HG03432 (cell line): ENCODE measurements around the gene CRYM.
"Not testable (repeated sequence)": the region's sequence is repeated elsewhere in the genome, so short reads cannot be mapped to it uniquely, and the experiment has no call there.

Source experiments
- ATAC-seq: cut with Tn5 transposase; IDR thresholded peaks from one replicate; pipeline ENCODE4 v1.9.1; 2021; ENCODE audit warnings: mild to moderate bottlenecking, moderate library complexity; ENCODE audit not compliant: unreplicated experiment

The CRYM gene

GRCh38 chr16:21250072-21250923, 27.8 kb downstream of the CRYM start:
- ATAC-seq: no peak

GRCh38 chr16:21248179-21248578, 29.9 kb downstream of the CRYM start:
- ATAC-seq: not testable (repeated sequence)

- ATAC-seq: no peak
These were observed 33.4 kb downstream of the CRYM start for GRCh38 chr16:21244518-21245215.

GRCh38 chr16:21242756-21243155, 35.3 kb downstream of the CRYM start:
- no peak for ATAC-seq

DNA sequence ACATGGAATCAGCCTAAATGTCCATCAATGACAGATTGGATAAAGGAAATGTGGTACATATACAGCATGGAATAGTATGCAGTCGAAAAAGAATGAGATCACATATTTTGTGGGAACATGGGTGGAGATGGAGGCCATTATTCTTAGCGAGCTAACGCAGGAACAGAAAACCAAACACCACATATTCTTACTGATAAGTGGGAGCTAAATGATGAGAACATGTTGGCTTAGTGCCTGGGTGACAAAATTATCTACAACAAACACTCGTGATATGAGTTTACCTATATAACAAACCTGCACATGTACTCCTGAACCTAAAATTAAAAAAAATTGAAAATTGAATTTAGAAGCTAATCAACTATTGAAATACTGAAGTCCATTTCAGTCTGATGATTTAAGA, 38.4 kb downstream of the CRYM start:
- ATAC-seq: no peak

- ATAC-seq: no peak
These were observed 41.3 kb downstream of the CRYM start for GRCh38 chr16:21236831-21237230.

DNA sequence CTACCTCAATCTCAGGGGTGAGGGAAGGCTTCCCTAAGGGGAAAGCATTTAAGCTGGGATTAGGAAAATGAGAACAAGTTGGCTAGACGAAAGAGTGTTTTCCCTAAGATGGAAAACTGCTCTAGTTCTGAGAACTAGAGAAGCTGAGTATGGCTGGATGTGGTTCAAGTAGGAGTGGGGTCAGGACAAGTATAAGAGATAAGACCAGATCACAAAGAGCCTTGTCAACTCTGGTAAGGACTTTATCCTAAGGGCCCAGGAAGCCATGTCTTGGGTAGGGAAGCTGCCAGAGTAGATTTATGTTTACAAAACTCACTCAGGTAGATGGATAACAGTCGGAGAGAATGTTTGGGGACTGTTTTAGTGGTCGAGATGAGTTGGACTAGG, 42.9 kb downstream of the CRYM start:
- no peak for ATAC-seq

DNA sequence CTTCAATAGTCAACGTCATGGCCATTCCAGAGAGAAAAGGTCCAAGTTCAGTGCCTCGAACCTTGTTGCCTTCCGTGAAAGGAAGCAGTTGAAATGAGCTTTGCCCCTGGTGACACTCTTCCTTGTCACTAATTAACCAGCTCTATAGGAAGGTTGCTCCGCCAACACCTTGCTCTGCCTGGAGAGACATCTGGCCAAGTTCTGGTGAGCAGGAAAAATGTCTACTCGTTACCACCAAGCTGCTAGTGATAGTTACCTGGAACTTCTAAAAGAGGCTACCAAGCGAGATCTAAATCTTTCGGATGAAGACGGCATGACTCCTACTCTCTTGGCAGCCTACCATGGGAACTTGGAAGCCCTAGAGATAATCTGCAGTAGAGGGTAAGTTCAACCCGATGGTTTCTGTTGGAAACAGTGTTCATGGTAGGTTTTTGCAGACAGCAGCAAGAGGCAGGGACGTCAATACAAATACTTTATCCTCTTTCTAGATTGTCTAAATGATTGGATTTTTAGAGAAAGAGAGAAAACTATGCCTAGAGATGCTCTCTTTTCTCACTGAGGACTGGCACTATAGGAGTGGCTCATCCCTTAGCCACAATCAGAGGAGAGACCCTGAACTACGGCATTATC, 44.5 kb downstream of the CRYM start, which contains the start of gene ANKS4B:
TSS of gene ANKS4B (plus strand) at position 179 of the 630 bp plus-strand sequence. CDS start at position 218, 39 bp downstream.
- no peak for ATAC-seq

DNA sequence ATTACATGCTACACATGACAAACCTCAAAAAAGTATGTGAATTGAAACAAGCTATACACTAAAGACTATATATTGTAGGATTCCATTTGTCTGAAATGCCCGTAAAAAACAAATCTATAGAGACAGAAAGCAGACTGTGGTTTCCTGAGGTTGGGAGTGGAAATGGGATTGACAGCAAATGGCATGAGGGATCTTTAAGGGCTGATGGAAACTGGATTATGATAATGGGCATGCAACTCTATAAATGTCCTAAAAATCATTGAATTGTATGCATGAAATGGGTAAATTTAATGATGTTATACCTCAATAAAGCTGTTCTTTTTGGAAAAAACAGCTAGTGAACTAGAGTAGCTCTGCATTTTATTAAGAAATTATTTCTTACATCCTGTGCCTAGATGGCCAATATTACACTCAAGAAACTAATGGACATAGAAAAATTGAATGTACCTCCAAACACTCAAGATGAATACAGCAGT, 45.0 kb downstream of the CRYM start:
- no peak for ATAC-seq

DNA sequence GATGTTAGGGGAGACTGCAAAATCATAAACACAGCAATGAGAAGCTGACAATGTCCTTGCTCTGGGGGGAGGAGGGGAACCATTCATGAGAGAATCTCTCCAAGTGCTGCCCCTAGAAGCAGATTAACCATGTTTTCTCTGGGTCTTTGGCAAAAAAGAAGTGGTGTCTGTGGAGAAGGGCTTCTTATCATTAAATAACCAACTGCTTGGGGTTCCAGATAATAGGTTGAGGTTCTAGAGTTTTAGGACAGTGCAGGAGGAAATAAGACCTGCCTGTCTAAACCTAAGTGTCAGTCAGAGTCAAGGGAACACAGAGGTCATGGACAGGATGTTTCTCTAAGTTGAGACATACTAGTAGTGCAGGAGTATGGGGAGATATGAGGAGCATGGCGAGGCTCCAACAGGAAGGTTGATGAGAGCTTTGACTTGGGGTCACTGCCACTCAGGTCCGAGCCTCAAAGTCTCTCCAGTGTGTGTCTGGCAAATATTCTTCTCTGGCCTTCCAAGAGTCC, 49.7 kb downstream of the CRYM start:
- no peak for ATAC-seq

GRCh38 chr16:21227866-21228265, 50.2 kb downstream of the CRYM start:
- no peak for ATAC-seq

DNA sequence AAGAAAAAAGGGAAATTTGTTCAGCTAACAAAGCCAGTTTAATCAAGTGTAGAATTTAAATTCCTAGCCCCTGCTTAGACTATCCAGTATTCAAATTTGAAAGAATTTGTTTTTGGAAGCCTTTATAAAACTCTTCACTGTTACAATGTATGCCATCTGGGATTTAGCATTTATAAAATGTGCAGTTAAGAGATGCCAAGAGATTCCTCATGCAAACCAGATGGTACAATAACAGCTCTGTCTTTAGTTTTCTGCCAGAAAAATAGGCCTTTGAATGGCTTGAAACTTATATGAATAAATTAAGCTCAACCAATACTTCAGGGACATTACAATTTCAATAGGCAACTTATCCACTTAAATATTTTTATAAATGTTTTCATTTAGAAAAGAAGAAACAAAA, 51.3 kb downstream of the CRYM start:
- no peak for ATAC-seq

DNA sequence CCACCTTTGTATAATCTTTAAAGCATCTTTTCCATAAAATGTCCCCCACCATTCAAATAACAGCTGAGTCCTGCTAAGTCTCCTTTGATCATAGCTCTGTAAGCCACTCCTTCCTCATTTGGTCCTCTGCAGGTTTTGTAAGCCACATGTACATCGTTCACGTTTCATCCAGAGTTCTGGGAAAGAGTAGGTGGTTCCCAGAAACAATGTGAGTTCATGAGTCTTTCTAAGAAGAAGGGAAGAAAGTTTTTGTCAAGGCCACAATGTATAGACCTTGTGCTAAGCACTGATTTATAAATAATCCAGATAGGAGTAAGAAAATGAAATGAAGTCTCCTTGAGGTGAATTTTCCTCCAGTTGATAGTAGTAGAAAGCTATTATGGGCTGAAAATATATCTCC, 53.3 kb downstream of the CRYM start:
- no peak for ATAC-seq

- ATAC-seq: no peak
These were observed 54.3 kb downstream of the CRYM start for GRCh38 chr16:21223787-21224186.

DNA sequence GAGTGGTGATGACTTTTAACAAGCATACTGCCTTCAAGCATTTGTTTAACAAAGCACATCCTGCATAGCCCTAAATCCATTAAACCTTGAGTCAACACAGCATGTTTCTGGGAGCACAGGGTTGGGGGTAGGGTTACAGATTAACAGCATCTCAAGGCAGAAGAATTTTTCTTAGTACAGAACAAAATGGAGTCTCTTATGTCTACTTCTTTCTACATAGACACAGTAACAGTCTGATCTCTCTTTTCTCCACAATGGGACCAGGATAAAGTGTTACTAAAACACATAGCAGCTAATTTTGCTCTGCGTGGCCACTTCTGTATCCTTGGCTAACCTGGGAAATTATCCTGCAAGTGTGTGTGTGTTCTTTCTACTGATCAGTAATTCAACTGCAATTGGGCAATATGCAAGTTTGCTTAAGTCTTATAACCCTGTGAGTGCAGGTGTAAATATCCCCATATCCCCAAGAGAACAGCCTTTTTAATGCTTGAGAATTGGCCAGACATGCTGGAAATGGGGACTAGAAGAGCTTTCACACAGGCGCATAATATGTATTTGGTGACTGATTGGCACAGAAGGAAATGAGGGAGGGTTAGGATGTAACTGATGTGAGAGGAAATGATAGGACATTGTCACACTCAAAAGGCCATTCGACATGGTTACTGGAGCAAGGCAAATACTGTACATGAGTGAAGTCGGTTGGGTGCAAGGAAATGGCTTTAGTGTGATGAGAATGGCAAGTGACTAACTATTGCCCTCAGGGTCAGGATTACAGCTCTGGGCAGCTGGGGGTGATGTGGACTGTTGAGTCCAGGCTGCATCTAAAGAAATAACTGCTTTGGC, 55.4 kb downstream of the CRYM start:
- ATAC-seq: no peak

DNA sequence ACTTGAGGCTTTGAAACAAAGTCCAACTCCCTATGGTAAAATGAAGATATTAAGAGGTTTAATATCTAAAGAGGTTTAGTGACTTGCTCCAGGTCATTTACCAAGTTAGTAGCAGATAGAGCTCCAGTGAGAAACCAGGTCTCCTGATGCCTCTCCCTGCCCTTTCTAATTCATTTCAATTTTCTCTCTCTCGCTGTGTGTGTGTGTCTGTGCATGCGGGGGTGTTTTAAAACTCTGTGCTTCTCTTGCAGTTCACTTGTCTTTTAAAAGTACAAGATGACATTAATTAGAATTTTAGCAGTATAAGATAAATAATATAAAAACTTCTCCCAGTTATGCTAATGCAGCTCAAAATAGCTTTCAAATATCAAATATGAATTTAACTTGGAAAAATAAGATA, 58.5 kb downstream of the CRYM start:
- no peak for ATAC-seq

GRCh38 chr16:21218153-21218552, 59.9 kb downstream of the CRYM start:
- ATAC-seq: no peak

DNA sequence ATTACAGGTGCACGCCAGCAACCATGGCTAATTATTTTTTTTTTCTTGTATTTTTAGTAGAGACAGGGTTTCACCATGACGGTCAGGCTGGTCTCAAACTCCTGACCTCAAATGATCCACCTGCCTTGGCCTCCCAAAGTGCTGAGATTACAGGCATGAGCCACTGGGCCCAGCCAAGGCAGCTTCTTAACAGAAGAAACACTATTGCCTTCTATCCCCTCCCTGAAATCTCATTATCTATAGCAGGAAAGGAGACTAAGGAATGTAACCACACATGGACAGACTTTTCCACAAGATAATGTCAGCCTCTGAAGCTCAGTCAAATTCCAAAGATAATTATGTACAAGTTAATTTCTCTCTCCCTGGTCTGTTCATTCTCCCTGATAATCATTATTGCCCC, 61.0 kb downstream of the CRYM start:
- no peak for ATAC-seq

GRCh38 chr16:21214086-21214485, 64.0 kb downstream of the CRYM start:
- no peak for ATAC-seq

DNA sequence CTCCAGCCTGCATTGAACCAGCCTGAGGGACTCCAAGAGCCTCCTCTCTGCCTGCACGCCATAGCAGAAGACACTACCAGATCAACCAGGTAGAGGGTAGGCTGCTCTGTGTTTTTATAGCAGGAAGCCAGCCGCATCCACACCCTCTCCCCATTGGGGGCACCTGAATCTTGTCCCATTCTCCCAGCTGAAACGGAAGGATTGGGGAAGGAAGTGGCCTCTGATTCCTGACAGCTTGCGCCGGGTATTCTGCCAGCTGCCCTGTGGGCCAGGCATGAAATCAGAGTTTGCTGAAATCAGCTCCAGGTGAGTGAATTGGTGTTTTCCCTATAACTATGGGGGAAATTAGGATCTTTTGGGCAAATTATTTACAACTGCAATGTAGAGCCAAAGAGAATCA, 66.6 kb downstream of the CRYM start, which contains the start of gene ZP2:
TSS of gene ZP2 (minus strand) at position 89 of the 400 bp plus-strand sequence. CDS start at position 62, 27 bp downstream.
- ATAC-seq: no peak
